ENCODE data around the gene BUB1B. TPM values are rescaled to one million over a fixed set of nuclear protein-coding genes. Genes with fewer than 3 reads are reported as not detected.

Gene BUB1B
- total RNA-seq, 2 donors from 2014 or later: 86.5 to 91.2 TPM

- no peak overlapping the region for H3K27ac Mint-ChIP-seq
- ATAC-seq (replicated peaks in 1 of 2) (no peak), DNase-seq (no peak)
- peaks cover 5% of the 10 kb centered on the region for H3K4me1 Mint-ChIP-seq (ENCODE audit: low read depth)
- H3K27me3 Mint-ChIP-seq (ENCODE audit: low read depth): peaks cover 21% of the 10 kb centered on the region
- H3K4me3 Mint-ChIP-seq: no peak overlapping the region
- H3K36me3 Mint-ChIP-seq (ENCODE audit: insufficient read depth in 2 of 2): no peaks in the 10 kb centered on the region
- no peaks in the 10 kb centered on the region for H3K9me3 Mint-ChIP-seq
These were observed 81.7 kb downstream of the BUB1B start for GRCh38 chr15:40242601-40243000.

- H3K27me3 Mint-ChIP-seq (ENCODE audit: low read depth): peaks cover 14% of the 10 kb centered on the region
- H3K4me1 Mint-ChIP-seq (ENCODE audit: low read depth): peaks cover 5% of the 10 kb centered on the region
- no peaks in the 10 kb centered on the region for H3K9me3 Mint-ChIP-seq
- DNase-seq (no peak), ATAC-seq (replicated peaks in 1 of 2) (no peak)
- no peak overlapping the region for H3K27ac Mint-ChIP-seq
- H3K36me3 Mint-ChIP-seq (ENCODE audit: insufficient read depth in 2 of 2): no peaks in the 10 kb centered on the region
- no peak overlapping the region for H3K4me3 Mint-ChIP-seq
These were observed 82.4 kb downstream of the BUB1B start for GRCh38 chr15:40243126-40243810.

- no peaks in the 10 kb centered on the region for H3K4me1 Mint-ChIP-seq (ENCODE audit: low read depth)
- no peak overlapping the region for H3K27ac Mint-ChIP-seq
- no peak for ATAC-seq (replicated peaks in 1 of 2)
- no peaks in the 10 kb centered on the region for H3K9me3 Mint-ChIP-seq
- no peak for DNase-seq
- H3K27me3 Mint-ChIP-seq (ENCODE audit: low read depth): peaks cover 3% of the 10 kb centered on the region
- no peak overlapping the region for H3K4me3 Mint-ChIP-seq
- H3K36me3 Mint-ChIP-seq (ENCODE audit: insufficient read depth in 2 of 2): no peaks in the 10 kb centered on the region
These were observed 84.2 kb downstream of the BUB1B start for GRCh38 chr15:40244961-40245523.

- DNase-seq (no peak), ATAC-seq (replicated peaks in 1 of 2) (no peak)
- Mint-ChIP-seq H3K4me1 (ENCODE audit: low read depth) (no peaks in the 10 kb centered on the region), H3K27ac (no peak overlapping the region), H3K36me3 (ENCODE audit: insufficient read depth in 2 of 2) (no peaks in the 10 kb centered on the region), H3K9me3 (no peaks in the 10 kb centered on the region), H3K27me3 (ENCODE audit: low read depth) (peaks cover 3% of the 10 kb centered on the region), H3K4me3 (no peak overlapping the region)
These were observed 85.0 kb downstream of the BUB1B start for GRCh38 chr15:40245666-40246450.

- H3K4me3 Mint-ChIP-seq: no peak overlapping the region
- no peak overlapping the region for H3K27ac Mint-ChIP-seq
These were observed 85.8 kb downstream of the BUB1B start for GRCh38 chr15:40246496-40247280.

GRCh38 chr15:40247406-40247971 lies 86.6 kb downstream of the BUB1B start:
- Mint-ChIP-seq H3K9me3 (no peaks in the 10 kb centered on the region), H3K4me1 (ENCODE audit: low read depth) (no peaks in the 10 kb centered on the region), H3K27ac (no peak overlapping the region), H3K4me3 (no peak overlapping the region), H3K27me3 (ENCODE audit: low read depth) (peaks cover 10% of the 10 kb centered on the region), H3K36me3 (ENCODE audit: insufficient read depth in 2 of 2) (no peaks in the 10 kb centered on the region)
- no peak for ATAC-seq (replicated peaks in 1 of 2)
- DNase-seq: no peak

More at GRCh38 chr15:40246496-40247280, 85.8 kb downstream of the BUB1B start:
- Mint-ChIP-seq H3K27me3 (ENCODE audit: low read depth) (peaks cover 10% of the 10 kb centered on the region), H3K4me1 (ENCODE audit: low read depth) (no peaks in the 10 kb centered on the region), H3K36me3 (ENCODE audit: insufficient read depth in 2 of 2) (no peaks in the 10 kb centered on the region), H3K9me3 (no peaks in the 10 kb centered on the region)
- ATAC-seq (replicated peaks in 1 of 2): no peak
- no peak for DNase-seq

GRCh38 chr15:40248006-40248783 lies 87.3 kb downstream of the BUB1B start:
- H3K36me3 Mint-ChIP-seq (ENCODE audit: insufficient read depth in 2 of 2): no peaks in the 10 kb centered on the region
- no peak overlapping the region for H3K4me3 Mint-ChIP-seq
- no peaks in the 10 kb centered on the region for H3K4me1 Mint-ChIP-seq (ENCODE audit: low read depth)
- DNase-seq (no peak), ATAC-seq (replicated peaks in 1 of 2) (no peak)
- no peak overlapping the region for H3K27ac Mint-ChIP-seq
- H3K27me3 Mint-ChIP-seq (ENCODE audit: low read depth): peaks cover 15% of the 10 kb centered on the region
- H3K9me3 Mint-ChIP-seq: no peaks in the 10 kb centered on the region

- DNase-seq (no peak), ATAC-seq (replicated peaks in 1 of 2) (no peak)
- Mint-ChIP-seq H3K27ac (no peak overlapping the region), H3K27me3 (ENCODE audit: low read depth) (peaks cover 30% of the 10 kb centered on the region), H3K4me1 (ENCODE audit: low read depth) (no peaks in the 10 kb centered on the region), H3K9me3 (no peaks in the 10 kb centered on the region), H3K36me3 (ENCODE audit: insufficient read depth in 2 of 2) (peaks cover 0 to 2% of the 10 kb centered on the region in 2 donors), H3K4me3 (no peak overlapping the region)
These were observed 88.8 kb downstream of the BUB1B start for GRCh38 chr15:40249477-40250303.

- Mint-ChIP-seq H3K4me1 (ENCODE audit: low read depth) (no peaks in the 10 kb centered on the region), H3K36me3 (ENCODE audit: insufficient read depth in 2 of 2) (peaks cover 0 to 2% of the 10 kb centered on the region in 2 donors), H3K4me3 (no peak overlapping the region), H3K27me3 (ENCODE audit: low read depth) (peaks cover 32% of the 10 kb centered on the region), H3K9me3 (no peaks in the 10 kb centered on the region), H3K27ac (no peak overlapping the region)
- ATAC-seq (replicated peaks in 1 of 2): no peak
- DNase-seq: no peak
These were observed 89.4 kb downstream of the BUB1B start for GRCh38 chr15:40250304-40250656.

GRCh38 chr15:40250771-40251483 lies 90.1 kb downstream of the BUB1B start:
- Mint-ChIP-seq H3K27ac (no peak overlapping the region), H3K4me3 (peak overlapping the region; percentile 55 to 57), H3K27me3 (ENCODE audit: low read depth) (peaks cover 32% of the 10 kb centered on the region), H3K36me3 (ENCODE audit: insufficient read depth in 2 of 2) (peaks cover 0 to 2% of the 10 kb centered on the region in 2 donors), H3K9me3 (no peaks in the 10 kb centered on the region), H3K4me1 (ENCODE audit: low read depth) (no peaks in the 10 kb centered on the region)
- DNase-seq: no peak
- no peak for ATAC-seq (replicated peaks in 1 of 2)

GRCh38 chr15:40251486-40252140 lies 90.7 kb downstream of the BUB1B start:
- Mint-ChIP-seq H3K36me3 (ENCODE audit: insufficient read depth in 2 of 2) (peaks cover 0 to 2% of the 10 kb centered on the region in 2 donors), H3K27me3 (ENCODE audit: low read depth) (peaks cover 32% of the 10 kb centered on the region), H3K9me3 (no peaks in the 10 kb centered on the region), H3K4me1 (ENCODE audit: low read depth) (no peaks in the 10 kb centered on the region), H3K27ac (no peak overlapping the region), H3K4me3 (peak overlapping the region; percentile 55 to 57)
- DNase-seq: no peak
- ATAC-seq (replicated peaks in 1 of 2): no peak
